Measurements from ENCODE around the gene SNRNP48. TPM values are rescaled to one million over a fixed set of nuclear protein-coding genes. Genes with fewer than 3 reads are reported as not detected.

The SNRNP48 gene
- total RNA-seq, 4 donors from 2014 or later = 10.2 to 39.7 (median 14.6) TPM

DNA sequence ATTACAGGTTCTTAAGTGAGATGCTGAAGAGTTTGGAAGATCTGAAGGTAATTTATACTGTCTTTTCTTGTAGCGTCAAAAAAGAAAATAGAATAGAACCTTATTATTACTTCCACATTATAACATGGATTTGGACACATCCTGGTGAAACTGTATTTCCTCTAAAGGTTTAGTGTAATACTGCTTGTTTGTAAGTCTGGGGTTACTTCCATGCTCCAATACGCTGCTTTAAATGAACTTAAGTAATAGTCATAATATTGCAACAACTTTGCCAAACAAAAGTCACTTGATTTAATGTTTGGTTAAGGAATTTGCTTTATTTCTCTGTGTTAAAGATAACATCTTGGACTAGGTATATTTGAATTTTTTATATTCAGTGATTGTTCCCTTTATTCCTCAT, 11.5 kb upstream of the SNRNP48 start:
- intact Hi-C loops (cut with DNase I; ENCODE audit: low total_unique reads) = no loop called here
- Histone ChIP-seq H3K36me3 (no peaks in the 10 kb centered on the region), H3K4me3 (no peak overlapping the region), H3K27me3 (no peaks in the 10 kb centered on the region), H3K9me3 (no peaks in the 10 kb centered on the region), H3K27ac (no peak overlapping the region), H3K4me1 (no peaks in the 10 kb centered on the region)
- no peak for TF ChIP-seq POLR2A (IDR thresholded peaks at IDR 0.05)
- TF ChIP-seq, protein P1, sequence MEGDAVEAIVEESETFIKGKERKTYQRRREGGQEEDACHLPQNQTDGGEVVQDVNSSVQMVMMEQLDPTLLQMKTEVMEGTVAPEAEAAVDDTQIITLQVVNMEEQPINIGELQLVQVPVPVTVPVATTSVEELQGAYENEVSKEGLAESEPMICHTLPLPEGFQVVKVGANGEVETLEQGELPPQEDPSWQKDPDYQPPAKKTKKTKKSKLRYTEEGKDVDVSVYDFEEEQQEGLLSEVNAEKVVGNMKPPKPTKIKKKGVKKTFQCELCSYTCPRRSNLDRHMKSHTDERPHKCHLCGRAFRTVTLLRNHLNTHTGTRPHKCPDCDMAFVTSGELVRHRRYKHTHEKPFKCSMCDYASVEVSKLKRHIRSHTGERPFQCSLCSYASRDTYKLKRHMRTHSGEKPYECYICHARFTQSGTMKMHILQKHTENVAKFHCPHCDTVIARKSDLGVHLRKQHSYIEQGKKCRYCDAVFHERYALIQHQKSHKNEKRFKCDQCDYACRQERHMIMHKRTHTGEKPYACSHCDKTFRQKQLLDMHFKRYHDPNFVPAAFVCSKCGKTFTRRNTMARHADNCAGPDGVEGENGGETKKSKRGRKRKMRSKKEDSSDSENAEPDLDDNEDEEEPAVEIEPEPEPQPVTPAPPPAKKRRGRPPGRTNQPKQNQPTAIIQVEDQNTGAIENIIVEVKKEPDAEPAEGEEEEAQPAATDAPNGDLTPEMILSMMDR (IDR thresholded peaks at IDR 0.05) = no peak
- DNase-seq = no peak

DNA sequence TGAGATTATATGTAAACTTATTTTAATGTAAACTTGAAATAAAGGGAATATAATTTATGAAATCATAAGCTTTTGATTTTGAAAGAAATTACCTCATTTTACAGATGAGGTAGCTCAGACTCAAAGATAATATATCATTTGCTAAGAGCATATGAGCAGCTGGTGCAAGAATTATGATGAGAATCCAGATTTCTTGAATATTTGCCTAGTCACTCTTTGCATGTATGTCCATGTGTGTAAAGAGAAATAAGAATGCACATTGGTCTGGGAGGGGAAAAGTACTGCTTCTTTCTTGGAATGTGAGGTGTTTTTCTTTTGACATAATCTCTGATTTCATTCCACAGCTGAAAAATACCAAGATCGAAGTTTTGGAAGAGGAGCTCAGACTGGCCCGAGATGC, 11.1 kb upstream of the SNRNP48 start:
- no peak for DNase-seq
- Histone ChIP-seq H3K27ac (no peak overlapping the region), H3K27me3 (no peaks in the 10 kb centered on the region), H3K36me3 (no peaks in the 10 kb centered on the region), H3K4me3 (no peak overlapping the region), H3K4me1 (no peaks in the 10 kb centered on the region), H3K9me3 (no peaks in the 10 kb centered on the region)
- TF ChIP-seq POLR2A (IDR thresholded peaks at IDR 0.05) = no peak
- TF ChIP-seq, protein P1 (IDR thresholded peaks at IDR 0.05) = no peak
- intact Hi-C loops (cut with DNase I; ENCODE audit: low total_unique reads) = no loop called here

DNA sequence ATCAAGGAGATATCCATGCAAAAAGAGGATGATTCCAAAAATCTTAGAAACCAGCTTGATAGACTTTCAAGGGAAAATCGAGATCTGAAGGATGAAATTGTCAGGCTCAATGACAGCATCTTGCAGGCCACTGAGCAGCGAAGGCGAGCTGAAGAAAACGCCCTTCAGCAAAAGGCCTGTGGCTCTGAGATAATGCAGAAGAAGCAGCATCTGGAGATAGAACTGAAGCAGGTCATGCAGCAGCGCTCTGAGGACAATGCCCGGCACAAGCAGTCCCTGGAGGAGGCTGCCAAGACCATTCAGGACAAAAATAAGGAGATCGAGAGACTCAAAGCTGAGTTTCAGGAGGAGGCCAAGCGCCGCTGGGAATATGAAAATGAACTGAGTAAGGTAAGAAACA, 10.1 kb upstream of the SNRNP48 start:
- H3K27me3 ChIP-seq = no peaks in the 10 kb centered on the region
- H3K9me3 ChIP-seq = no peaks in the 10 kb centered on the region
- intact Hi-C loops (cut with DNase I; ENCODE audit: low total_unique reads) = no loop called here
- H3K4me3 ChIP-seq = no peak overlapping the region
- no peaks in the 10 kb centered on the region for H3K4me1 ChIP-seq
- DNase-seq = no peak
- no peaks in the 10 kb centered on the region for H3K36me3 ChIP-seq
- H3K27ac ChIP-seq = no peak overlapping the region
- no peak for TF ChIP-seq POLR2A (IDR thresholded peaks at IDR 0.05)
- TF ChIP-seq, protein P1 (IDR thresholded peaks at IDR 0.05) = no peak

DNA sequence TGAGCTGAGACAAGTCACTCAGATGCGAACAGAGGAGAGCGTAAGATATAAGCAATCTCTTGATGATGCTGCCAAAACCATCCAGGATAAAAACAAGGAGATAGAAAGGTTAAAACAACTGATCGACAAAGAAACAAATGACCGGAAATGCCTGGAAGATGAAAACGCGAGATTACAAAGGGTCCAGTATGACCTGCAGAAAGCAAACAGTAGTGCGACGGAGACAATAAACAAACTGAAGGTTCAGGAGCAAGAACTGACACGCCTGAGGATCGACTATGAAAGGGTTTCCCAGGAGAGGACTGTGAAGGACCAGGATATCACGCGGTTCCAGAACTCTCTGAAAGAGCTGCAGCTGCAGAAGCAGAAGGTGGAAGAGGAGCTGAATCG, 9.5 kb upstream of the SNRNP48 start:
- H3K27me3 ChIP-seq = no peaks in the 10 kb centered on the region
- H3K4me1 ChIP-seq = no peaks in the 10 kb centered on the region
- no peaks in the 10 kb centered on the region for H3K9me3 ChIP-seq
- no peak for DNase-seq
- intact Hi-C loops (cut with DNase I; ENCODE audit: low total_unique reads) = no loop called here
- TF ChIP-seq POLR2A (IDR thresholded peaks at IDR 0.05) = no peak
- TF ChIP-seq, protein P1 (IDR thresholded peaks at IDR 0.05) = no peak
- H3K36me3 ChIP-seq = no peaks in the 10 kb centered on the region
- H3K4me3 ChIP-seq = no peak overlapping the region
- no peak overlapping the region for H3K27ac ChIP-seq

DNA sequence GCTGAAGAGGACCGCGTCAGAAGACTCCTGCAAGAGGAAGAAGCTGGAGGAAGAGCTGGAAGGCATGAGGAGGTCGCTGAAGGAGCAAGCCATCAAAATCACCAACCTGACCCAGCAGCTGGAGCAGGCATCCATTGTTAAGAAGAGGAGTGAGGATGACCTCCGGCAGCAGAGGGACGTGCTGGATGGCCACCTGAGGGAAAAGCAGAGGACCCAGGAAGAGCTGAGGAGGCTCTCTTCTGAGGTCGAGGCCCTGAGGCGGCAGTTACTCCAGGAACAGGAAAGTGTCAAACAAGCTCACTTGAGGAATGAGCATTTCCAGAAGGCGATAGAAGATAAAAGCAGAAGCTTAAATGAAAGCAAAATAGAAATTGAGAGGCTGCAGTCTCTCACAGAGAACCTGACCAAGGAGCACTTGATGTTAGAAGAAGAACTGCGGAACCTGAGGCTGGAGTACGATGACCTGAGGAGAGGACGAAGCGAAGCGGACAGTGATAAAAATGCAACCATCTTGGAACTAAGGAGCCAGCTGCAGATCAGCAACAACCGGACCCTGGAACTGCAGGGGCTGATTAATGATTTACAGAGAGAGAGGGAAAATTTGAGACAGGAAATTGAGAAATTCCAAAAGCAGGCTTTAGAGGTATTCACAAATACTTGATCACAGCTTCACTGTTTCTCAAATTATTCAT, 8.9 kb upstream of the SNRNP48 start:
- Histone ChIP-seq H3K4me1 (no peaks in the 10 kb centered on the region), H3K4me3 (no peak overlapping the region), H3K27ac (no peak overlapping the region), H3K27me3 (no peaks in the 10 kb centered on the region), H3K9me3 (no peaks in the 10 kb centered on the region), H3K36me3 (no peaks in the 10 kb centered on the region)
- no peak for DNase-seq
- TF ChIP-seq, protein P1 (IDR thresholded peaks at IDR 0.05) = no peak
- TF ChIP-seq POLR2A (IDR thresholded peaks at IDR 0.05) = no peak
- intact Hi-C loops (cut with DNase I; ENCODE audit: low total_unique reads) = no loop called here

Measured in uterus (tissue), 4 donors.